SIG-M5 treated with dmso at 0.1 percent for 504 hours (cell line): Measurements from ENCODE around the gene NUDT16.
"Not testable (repeated sequence)": the region's sequence is repeated elsewhere in the genome, so short reads cannot be mapped to it uniquely, and the experiment has no call there.

ENCODE experiments used
- DNase-seq: peaks from one replicate; lab custom pipeline; 2025; ENCODE audit not compliant: unreplicated experiment; lab: John Stamatoyannopoulos, UW

NUDT16 gene

GRCh38 chr3:131381445-131382291, at the start of gene NUDT16:
TSS of gene NUDT16 (plus strand) at chr3:131381774. CDS start at chr3:131381805, 31 bp downstream.
- DNase-seq: peak; percentile 97

DNA sequence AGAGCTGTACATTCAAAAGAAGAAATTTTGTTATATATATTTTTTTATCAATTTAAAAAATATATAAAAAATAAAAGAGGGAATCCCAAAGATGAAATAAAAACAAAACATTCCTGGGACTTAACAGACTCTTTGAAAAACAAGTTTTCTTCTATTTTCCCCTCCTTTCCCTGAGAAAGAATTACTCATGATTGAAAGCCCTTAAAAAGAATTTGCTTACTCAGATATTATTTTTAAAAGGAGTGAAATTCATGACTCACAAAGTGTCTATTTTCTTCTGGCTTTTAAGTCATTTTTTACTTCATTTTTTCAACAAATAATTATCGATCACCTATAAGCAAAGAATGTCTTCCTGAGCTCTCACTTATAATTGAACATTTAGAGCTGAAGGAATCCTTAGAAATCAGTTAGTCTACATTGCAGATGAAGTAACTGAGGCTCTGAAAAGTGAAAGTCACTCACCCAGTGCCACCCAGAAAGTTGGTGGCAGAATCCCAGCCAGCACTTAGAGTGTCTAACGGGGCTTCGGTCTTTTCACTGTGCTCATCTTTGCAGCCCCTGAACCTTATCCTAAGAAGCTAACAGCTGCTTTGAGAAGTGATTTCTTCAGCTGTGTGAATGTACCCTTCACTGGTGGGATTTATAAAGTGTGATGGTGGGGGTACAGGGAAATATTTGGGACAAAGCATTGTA, 42.5 kb upstream of the NUDT16 start:
- no peak for DNase-seq

DNA sequence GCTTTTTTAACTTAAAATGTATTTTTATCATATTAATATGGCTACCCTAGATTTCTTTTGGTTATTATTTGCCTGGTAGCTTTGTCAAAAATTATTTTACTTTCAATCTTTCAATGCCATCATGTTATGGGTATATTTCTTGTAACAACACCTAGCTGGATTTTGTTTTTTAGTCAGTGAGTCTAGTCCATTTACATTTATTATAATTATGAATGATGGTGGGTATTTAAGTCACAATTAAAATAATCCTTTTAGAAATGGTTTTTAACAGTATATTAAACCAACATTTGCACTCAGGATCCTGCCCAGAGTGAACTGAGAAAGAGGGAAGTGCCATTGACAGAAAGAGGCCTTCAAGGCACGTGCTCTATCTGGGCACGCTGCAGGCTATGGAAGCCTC, 39.8 kb upstream of the NUDT16 start:
- no peak for DNase-seq

GRCh38 chr3:131348911-131349310, 32.7 kb upstream of the NUDT16 start:
- no peak for DNase-seq

DNA sequence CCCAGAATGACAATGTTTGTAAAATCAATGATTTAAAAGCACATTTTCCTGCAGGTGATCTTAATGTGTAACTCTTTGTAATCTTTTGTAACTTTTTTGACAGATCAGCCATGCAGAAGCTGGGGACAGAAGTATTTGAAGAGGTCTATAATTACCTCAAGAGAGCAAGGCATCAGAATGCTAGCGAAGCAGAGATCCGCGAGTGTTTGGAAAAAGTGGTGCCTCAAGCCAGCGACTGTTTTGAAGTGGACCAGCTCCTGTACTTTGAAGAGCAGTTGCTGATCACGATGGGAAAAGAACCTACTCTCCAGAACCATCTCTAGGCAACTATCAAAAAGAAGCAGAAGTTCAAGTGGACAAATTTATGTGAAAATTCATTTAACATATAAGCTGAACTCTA, 32.1 kb upstream of the NUDT16 start:
- no peak for DNase-seq

GRCh38 chr3:131349946-131350347, 31.6 kb upstream of the NUDT16 start:
- DNase-seq: no peak

- DNase-seq: no peak
Observed at GRCh38 chr3:131350506-131350905, 31.1 kb upstream of the NUDT16 start.

GRCh38 chr3:131353016-131353877, 28.3 kb upstream of the NUDT16 start:
- peak; percentile 23 for DNase-seq

DNA sequence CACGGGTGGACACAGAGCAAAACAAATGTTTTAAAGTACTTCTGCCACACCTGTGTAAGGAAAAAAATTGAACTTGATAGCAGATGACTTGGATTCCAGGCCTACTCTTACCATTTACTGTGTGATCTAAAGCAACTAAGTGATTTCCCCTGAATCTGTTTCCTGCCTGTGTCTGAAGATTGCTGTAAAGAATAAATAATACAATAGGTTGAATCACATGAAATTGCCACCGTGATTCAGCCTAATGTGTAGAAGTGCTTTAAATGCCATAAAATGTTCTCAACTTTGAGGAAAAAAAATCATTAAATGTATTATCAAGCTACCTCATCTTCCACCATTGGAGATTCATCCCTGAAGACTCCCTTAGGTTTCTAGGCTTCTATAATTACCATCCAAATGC, 27.6 kb upstream of the NUDT16 start:
- no peak for DNase-seq

- DNase-seq: no peak
Observed at GRCh38 chr3:131356006-131356595, 25.5 kb upstream of the NUDT16 start.

DNA sequence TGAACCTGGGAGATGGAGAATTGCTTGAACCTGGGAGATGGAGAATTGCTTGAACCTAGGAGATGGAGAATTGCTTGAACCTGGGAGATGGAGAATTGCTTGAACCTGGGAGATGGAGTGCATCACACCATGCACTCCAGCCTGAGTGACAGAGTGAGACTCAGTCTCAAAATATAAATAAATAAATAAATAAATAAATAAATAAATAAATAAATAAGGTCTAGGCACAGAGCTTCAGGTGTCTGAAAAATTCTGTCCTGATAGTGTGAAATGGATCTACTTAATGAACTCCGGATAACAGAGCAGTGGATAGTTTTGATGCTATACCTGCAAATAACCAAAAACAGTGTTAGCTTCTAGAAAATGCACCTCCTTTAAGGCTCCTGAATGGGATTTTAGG, 24.3 kb upstream of the NUDT16 start:
- no peak for DNase-seq

DNA sequence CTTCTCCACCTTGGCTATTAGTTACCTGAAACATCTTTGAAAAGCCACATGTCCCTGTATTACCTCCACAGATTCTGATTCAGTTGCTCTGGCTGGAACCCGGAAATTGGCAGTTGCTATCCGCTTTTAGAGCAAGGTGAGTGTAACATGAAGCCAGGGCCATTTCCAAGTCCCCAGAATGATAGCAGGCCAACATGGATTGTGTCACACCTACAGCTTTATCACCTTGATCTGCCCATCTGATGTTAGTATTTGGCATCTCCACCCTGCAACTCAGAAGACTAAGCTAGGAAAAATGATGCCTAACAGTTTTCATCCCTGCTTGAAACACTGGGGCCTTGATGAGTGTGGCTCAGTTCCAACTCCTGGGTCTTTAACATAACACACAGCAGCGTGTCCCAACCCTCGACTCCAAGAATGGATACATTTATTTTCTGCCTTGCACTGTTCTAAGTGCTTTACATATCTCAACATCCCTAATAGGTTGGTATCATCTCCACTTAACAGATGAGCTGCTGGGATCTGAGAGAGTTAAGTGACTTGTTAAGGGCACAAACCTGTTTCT, 21.3 kb upstream of the NUDT16 start:
- DNase-seq: no peak

DNA sequence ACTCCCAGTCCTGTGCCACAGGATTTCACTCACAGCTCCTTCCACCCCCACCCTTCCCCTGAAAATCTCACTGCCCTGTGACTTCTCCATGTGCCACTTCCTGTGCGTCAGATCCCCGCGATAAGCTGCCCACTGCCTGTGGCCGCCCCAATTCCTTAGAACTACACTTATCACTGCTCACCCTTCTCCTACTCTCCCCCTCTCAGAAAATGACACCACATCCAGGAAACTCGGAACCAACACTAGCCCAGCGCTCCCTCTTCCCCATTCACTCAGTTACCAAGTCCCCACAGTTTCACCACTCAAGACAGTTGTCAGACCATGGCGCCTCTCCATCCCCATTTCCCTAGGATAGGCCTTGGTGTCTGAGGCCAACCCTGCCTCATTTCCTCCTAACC, 20.5 kb upstream of the NUDT16 start:
- DNase-seq: not testable (repeated sequence)

DNA sequence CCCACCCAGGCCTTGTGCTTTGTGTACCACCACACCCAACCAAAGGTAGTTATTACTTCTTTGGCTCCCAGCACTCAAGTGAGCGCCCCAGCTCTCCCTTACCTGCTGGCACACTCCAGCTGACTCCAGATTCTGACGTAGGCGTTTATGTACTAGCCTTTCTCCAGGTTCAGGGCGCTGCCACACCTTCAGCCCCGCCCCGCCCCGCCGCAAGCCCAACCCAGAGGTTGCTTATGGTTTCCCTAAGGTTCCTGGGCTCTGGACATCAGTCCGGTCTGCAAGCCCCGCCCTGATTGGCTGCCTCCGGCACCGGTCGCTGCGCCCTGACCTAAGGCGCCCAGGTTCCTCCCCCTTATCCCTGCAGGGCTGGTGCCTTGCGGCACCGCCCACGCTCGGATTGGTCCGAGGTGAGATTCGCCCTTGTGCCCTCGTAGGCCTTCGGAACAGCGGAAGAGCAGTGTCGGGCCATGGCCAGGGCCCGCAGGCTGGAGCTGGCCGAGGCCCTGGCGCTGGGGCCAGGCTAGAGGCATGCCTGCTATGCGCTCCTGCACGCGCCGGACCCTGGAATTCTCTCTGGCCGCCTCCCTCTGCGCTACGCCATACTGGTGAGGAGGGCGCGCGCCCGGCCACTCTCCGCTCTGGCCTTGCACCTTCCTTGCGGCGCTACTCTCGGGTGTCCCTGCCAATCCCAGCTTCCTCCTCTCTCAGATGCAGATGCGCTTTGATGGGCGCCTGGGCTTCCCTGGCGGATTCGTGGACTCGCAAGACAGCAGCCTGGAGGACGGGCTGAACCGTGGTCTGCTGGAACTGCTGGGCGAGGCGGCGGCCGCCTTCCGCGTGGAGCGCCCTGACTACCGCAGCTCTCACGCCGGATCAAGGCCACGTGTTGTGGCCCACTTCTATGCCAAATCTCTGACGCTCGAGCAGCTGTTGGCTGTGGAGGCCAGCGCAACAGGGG, 19.8 kb upstream of the NUDT16 start:
- DNase-seq: no peak

DNA sequence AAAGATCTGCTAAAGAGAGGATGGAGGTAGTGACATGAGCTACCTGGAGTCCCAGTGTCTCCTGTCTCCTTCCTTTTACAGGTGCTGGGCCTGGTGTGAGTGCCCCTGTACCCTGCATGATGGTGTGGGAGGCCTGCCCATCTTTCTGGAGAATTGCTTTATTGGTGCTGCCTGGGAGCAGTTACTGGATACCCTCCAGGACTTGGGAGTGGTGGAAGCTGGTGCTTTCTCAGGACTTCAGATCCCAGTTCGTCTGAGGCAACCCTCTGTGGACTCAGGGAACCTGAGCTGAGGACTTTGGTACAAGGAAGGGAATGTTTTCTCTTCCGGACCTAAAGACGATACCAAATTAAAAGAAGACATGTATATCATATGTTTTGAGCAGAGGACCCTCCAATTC, 18.3 kb upstream of the NUDT16 start:
- no peak for DNase-seq

- no peak for DNase-seq
Observed at GRCh38 chr3:131370935-131371687, 10.5 kb upstream of the NUDT16 start.

- DNase-seq: no peak
Observed at GRCh38 chr3:131371688-131372066, 9.9 kb upstream of the NUDT16 start.

- no peak for DNase-seq
Observed at GRCh38 chr3:131374741-131375140, 6.8 kb upstream of the NUDT16 start.
